Activated naive CD8-positive, alpha-beta T cell treated with anti-CD3 and anti-CD28 coated beads for 36 hours (primary cell): ENCODE results near the gene COL3A1. TPM values are rescaled to one million over a fixed set of nuclear protein-coding genes. Genes with fewer than 3 reads are reported as not detected.

ENCODE experiments used
- DNase-seq: peaks from one replicate; pipeline ENCODE4 v3.0.0; 2021
- H3K27ac Mint-ChIP-seq: one replicate; pipeline ENCODE4 v1.8.0; 2022; ENCODE audit warnings: mild to moderate bottlenecking, moderate library complexity, mixed read lengths
- H3K27me3 Mint-ChIP-seq: one replicate; pipeline ENCODE4 v1.8.0; 2022; ENCODE audit warnings: mild to moderate bottlenecking, mixed read lengths
- H3K36me3 Mint-ChIP-seq: one replicate; pipeline ENCODE4 v1.8.0; 2021; ENCODE audit warnings: mild to moderate bottlenecking, mixed read lengths
- H3K4me1 Mint-ChIP-seq: one replicate; pipeline ENCODE4 v1.8.0; 2021; ENCODE audit warnings: mixed read lengths
- H3K4me3 Mint-ChIP-seq: one replicate; pipeline ENCODE4 v1.8.0; 2022; ENCODE audit warnings: mild to moderate bottlenecking, moderate library complexity, mixed read lengths
- H3K9me3 Mint-ChIP-seq: one replicate; pipeline ENCODE4 v1.8.0; 2022; ENCODE audit warnings: mixed read lengths
- total RNA-seq, 2 experiments: library from RNA; stranded (reverse); gene quantifications; one replicate each; pipeline ENCODE4 v1.2.3, GENCODE V29; 2021

COL3A1 gene
- not detected for total RNA-seq

DNA sequence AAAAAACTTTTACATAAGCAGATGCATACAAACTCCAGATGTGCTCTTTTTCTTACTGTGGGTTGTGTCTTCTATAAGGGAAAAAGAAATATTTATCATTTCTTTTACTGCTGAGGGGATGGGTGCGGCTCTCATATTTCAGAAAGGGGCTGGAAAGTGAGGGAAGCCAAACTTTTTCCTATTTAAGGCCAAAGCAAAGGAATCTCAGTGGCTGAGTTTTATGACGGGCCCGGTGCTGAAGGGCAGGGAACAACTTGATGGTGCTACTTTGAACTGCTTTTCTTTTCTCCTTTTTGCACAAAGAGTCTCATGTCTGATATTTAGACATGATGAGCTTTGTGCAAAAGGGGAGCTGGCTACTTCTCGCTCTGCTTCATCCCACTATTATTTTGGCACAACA, at the start of gene COL3A1:
Gene COL3A1, plus strand, starts transcription at position 210 of the 400 bp plus-strand sequence. Its CDS starts 117 bp downstream, at position 327.
- Mint-ChIP-seq H3K4me3 (no peak within 1 kb of the TSS), H3K27ac (no peak within 1 kb of the TSS), H3K36me3 (no peaks in the 10 kb centered on the region), H3K9me3 (no peaks in the 10 kb centered on the region), H3K4me1 (peaks cover 17% of the 10 kb centered on the region), H3K27me3 (peaks cover 35% of the 10 kb centered on the region)
- no peak for DNase-seq

DNA sequence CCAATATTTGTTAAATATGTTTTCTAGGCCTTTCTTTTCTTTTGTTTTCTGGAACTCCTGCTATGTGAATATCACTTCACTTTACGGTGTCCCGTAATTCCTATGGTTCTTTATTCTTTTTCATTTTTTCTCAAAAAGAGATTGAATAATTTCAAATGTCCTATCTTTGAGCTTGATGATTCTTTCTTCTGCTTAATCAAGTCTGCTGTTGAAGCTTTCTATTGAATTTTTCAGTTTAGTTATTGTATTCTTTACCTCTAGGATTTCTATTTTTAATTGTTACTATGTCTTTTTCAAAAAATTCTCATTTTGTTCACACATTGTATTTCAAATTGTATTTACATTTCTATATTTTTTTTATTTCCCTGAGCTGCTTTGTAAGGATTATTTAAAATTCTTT, 45.5 kb upstream of the COL3A1 start:
- H3K36me3 Mint-ChIP-seq: no peaks in the 10 kb centered on the region
- H3K4me1 Mint-ChIP-seq: no peaks in the 10 kb centered on the region
- peaks cover 17% of the 10 kb centered on the region for H3K9me3 Mint-ChIP-seq
- no peak overlapping the region for H3K27ac Mint-ChIP-seq
- no peak for DNase-seq
- H3K4me3 Mint-ChIP-seq: no peak overlapping the region
- peaks cover 11% of the 10 kb centered on the region for H3K27me3 Mint-ChIP-seq

DNA sequence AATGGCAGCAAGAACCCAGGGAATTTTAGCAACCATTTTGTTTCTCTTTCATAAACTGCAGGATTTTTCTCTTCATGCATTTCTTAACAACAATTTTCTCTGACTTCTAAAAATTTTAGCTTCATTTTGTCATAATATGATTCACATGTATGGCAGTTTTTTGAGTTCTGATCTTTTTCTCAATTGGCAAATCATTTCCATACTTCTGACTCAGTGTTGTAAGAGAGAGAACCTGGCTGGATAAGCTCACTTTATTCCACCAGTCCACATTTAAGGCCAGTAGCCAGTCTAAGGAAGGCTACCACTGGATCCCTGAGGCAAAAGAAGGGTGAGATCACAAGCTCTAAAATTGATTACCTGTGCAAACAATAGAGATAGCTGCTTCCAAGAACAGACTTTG, 42.8 kb upstream of the COL3A1 start:
- Mint-ChIP-seq H3K4me1 (no peaks in the 10 kb centered on the region), H3K36me3 (no peaks in the 10 kb centered on the region), H3K27ac (no peak overlapping the region), H3K4me3 (no peak overlapping the region), H3K9me3 (peaks cover 16% of the 10 kb centered on the region), H3K27me3 (no peaks in the 10 kb centered on the region)
- no peak for DNase-seq

DNA sequence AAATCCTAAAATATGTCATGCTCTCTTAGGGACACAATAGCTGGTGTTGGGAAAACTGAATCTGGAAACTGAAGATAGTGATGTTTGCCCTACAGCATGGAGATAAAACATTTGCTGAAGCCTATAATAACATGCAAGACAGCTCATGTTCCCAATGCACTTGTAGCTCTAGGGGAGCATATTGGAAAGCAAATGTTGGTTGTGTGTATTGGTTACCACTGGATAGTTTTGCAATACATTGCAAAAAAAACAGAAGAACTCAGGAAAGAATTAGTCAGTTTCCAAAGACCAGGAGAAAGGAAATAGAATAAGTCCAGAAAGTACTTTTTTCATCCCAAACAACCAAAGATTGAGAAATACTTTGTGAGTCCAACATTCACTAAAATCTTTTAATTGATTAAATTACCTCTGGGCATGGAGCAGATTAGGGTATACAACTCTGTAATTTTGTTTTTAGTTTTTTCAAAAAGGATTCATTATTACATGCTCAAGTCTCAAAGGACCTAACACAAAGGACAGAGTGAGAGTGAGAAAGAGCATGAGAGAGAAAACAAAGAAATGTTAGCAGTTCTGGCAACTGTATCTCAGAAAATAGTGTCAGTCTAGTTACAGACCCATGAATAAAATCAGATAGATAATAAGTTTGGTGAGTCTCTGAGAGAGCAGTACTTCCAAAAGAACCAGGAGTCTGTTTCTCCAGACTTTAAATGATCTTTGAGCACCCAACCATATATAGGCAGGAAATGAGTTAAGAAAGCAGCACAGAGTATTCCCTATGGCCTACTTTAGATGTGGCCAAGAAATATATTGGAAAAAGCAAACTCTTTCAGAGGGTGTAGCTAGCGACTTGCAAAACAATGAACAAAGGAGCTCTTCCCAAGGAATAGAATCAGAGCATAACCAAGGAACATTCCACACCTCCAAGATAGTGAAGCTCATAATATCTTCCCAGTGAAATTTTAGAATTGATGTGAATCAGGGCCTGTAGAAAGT, 36.6 kb upstream of the COL3A1 start:
- Mint-ChIP-seq H3K9me3 (no peaks in the 10 kb centered on the region), H3K27ac (no peak overlapping the region), H3K36me3 (no peaks in the 10 kb centered on the region), H3K27me3 (no peaks in the 10 kb centered on the region), H3K4me3 (no peak overlapping the region), H3K4me1 (no peaks in the 10 kb centered on the region)
- DNase-seq: no peak

DNA sequence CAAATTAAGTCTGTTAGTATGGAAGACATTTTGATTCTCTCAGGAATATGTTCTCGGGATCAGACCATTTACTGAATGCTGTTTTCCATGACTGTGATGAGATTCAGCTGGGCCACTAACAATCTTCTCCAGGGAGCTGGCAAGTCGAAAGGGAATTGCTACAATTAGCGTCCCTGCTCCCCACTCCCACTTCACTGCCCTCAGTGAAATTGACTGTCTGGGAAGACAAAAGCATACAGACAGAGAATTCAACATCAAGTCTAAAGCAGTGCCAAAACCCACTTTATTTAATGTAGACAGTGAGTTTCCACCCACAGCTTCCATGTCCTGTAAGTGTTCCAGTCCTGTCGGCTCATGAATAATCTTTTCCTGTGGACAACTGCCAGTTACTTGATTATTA, 34.0 kb upstream of the COL3A1 start:
- Mint-ChIP-seq H3K9me3 (no peaks in the 10 kb centered on the region), H3K4me1 (no peaks in the 10 kb centered on the region)

DNA sequence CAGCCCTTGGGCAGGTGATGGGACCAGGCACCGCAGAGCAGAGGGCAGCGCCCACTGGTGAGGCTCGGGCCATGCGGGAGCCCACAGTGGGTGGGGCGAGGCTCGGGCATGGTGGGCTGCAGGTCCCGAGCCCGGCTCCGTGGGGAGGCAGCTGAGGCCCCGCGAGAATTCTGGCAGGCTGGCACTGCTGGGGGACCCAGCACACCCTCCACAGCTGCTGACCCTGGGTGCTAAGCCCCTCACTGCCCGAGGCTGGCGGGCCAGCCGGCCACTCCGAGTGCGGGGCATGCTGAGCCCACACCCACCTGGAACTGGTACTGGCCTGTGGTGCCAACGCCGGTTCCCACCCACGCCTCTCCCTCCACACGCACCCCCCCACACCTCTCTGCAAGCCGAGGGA, 29.7 kb upstream of the COL3A1 start:
- H3K36me3 Mint-ChIP-seq: no peaks in the 10 kb centered on the region

More for the DNA sequence above, 34.0 kb upstream of the COL3A1 start:
- no peaks in the 10 kb centered on the region for H3K27me3 Mint-ChIP-seq
- H3K4me3 Mint-ChIP-seq: no peak overlapping the region
- no peaks in the 10 kb centered on the region for H3K36me3 Mint-ChIP-seq
- DNase-seq: no peak
- no peak overlapping the region for H3K27ac Mint-ChIP-seq

DNA sequence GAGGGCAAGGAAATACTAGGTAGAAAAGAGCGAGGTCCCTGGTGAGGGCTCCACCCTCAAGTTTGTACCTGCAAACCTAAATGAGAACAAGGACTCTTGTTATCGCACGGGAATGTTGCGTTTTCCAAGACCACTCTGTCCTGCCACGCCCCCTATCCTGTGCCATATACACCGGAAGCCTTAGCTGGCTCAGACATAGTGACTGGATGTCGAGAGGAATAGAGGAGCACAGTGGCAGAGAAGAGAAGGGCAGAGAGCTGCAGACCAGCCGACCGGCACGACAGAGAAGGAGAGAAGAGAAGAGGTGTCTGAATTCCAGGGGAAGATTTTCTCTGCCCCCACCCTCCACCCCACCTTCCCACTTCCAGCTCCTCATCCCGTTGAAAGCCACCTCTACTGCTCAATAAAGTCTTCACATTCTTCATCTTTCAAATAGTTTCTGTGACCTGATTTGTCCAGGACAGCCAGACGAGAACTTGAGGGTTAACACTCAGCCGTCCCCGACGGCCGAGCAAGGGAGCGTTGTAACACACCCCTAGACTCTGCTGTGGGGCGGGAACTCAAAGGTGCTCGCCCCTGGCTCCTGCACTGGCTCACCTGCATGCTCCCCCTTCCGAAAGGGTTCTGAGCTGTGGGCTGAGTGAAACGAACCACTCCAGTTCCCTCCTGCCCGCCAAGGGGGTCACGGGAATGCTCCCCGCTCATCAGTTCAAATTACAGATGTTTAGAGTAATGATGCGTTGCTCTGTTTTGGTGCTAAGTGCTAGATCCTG, 24.9 kb upstream of the COL3A1 start:
- Mint-ChIP-seq H3K27me3 (no peaks in the 10 kb centered on the region), H3K4me1 (no peaks in the 10 kb centered on the region), H3K4me3 (no peak overlapping the region), H3K36me3 (no peaks in the 10 kb centered on the region), H3K9me3 (no peaks in the 10 kb centered on the region), H3K27ac (no peak overlapping the region)
- no peak for DNase-seq

More for the DNA sequence above, 29.7 kb upstream of the COL3A1 start:
- no peak overlapping the region for H3K27ac Mint-ChIP-seq
- H3K4me1 Mint-ChIP-seq: no peaks in the 10 kb centered on the region
- no peaks in the 10 kb centered on the region for H3K27me3 Mint-ChIP-seq
- no peak overlapping the region for H3K4me3 Mint-ChIP-seq
- no peak for DNase-seq
- H3K9me3 Mint-ChIP-seq: no peaks in the 10 kb centered on the region

DNA sequence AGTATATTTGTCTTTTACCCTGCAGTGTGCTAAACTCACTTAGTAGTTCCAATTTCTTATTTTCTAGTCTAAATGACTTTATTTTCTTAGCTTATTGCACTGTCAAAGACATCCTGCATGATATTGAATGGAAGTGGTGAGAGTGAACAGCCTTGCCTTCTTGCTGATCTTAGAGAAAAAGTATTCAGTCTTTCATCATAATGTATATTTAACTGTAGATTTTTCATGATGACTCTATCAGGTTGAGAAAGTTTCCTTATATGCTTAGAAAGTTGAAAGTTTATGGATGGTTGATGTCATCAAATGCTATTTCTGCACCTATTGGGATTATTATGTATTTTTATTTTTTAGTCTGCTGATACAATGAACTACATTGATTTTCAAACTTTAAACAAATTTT, 21.3 kb upstream of the COL3A1 start:
- DNase-seq: no peak
- peaks cover 8% of the 10 kb centered on the region for H3K27me3 Mint-ChIP-seq
- H3K36me3 Mint-ChIP-seq: no peaks in the 10 kb centered on the region
- H3K4me1 Mint-ChIP-seq: peaks cover 6% of the 10 kb centered on the region
- H3K9me3 Mint-ChIP-seq: no peaks in the 10 kb centered on the region
- no peak overlapping the region for H3K4me3 Mint-ChIP-seq
- no peak overlapping the region for H3K27ac Mint-ChIP-seq

DNA sequence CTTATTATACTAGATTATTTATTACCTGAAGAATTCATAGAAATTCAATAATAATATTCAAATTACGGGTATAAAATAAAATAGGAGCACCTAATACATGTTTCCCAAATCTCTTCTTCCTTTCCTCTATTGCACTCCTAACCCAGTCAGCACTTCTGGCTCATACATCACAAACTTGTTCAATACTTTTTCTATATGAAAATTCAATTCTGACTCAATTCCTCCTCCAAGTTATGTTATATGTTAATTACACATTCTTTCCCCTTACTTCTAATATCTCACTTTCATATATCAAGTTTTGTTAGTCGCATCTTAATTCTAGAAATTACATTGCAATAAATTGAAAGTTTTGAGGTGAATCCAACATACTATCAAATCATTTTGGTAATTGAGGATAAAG, 17.9 kb upstream of the COL3A1 start:
- Mint-ChIP-seq H3K36me3 (no peaks in the 10 kb centered on the region), H3K9me3 (peaks cover 5% of the 10 kb centered on the region), H3K27me3 (peaks cover 8% of the 10 kb centered on the region), H3K4me3 (no peak overlapping the region), H3K4me1 (peaks cover 11% of the 10 kb centered on the region), H3K27ac (no peak overlapping the region)
- no peak for DNase-seq

DNA sequence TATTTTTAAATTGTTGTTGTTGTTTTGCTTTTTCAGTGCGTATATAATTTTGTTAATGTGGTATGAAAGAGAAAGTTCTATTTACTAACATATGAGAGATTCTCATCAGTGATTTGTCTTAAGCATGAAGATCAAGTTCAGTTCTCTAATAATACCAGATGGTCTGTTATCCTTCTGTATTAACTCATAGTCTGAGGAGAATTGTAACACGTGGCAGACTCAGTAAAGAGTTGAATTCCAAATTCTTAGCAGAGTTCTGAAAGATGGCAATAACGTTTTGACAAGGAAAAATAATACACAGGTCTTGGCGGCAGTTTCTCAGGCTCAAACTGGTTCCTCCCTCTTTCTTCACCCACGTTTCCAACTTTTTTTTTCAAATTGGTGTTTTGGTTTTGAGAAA, 17.2 kb upstream of the COL3A1 start:
- DNase-seq: no peak
- Mint-ChIP-seq H3K4me1 (peaks cover 11% of the 10 kb centered on the region), H3K27me3 (peaks cover 13% of the 10 kb centered on the region), H3K4me3 (no peak overlapping the region), H3K36me3 (no peaks in the 10 kb centered on the region), H3K9me3 (peaks cover 8% of the 10 kb centered on the region), H3K27ac (peak overlapping the region; percentile 36)

DNA sequence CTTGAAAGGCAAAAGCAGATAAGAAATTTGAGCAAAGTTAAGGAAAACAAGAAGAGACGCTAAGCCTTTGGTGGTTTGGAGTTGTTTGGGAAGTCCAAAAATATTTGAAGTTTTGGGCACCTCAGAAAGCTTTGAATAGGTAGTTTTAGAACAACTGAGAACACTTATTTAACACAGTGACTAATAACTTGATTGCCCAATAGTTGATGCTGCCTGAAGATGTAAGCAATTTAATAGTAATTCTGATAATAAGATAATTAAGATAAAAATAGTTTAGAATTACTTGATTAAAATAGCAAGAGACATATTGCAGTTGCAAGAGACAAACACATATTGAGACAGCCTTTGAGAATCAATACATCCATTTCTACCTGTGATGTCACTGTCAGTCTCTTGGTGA, 16.5 kb upstream of the COL3A1 start:
- no peak for DNase-seq
- no peak overlapping the region for H3K4me3 Mint-ChIP-seq
- peaks cover 11% of the 10 kb centered on the region for H3K4me1 Mint-ChIP-seq
- H3K27ac Mint-ChIP-seq: no peak overlapping the region
- H3K27me3 Mint-ChIP-seq: peaks cover 13% of the 10 kb centered on the region
- H3K9me3 Mint-ChIP-seq: peaks cover 8% of the 10 kb centered on the region
- no peaks in the 10 kb centered on the region for H3K36me3 Mint-ChIP-seq

DNA sequence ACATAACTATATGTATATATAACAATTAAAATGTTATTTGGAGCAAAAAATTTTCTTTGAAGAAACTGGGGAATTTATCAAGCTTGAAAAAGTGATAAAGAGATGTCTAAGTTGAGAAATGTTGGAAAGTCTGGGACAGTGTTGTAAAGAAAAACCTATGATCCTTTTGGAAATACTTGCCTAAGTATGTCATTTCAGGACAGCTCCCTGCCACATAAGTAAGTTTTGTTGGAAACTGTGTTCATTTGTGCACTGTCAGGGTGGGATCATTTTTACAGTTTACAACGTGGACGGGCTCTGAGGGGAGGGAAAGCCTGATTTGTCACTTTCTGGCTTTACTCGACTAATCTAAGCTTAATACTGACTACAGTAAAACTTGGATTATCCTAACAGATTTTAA, 10.4 kb upstream of the COL3A1 start:
- DNase-seq: no peak
- H3K27ac Mint-ChIP-seq: no peak overlapping the region
- no peaks in the 10 kb centered on the region for H3K4me1 Mint-ChIP-seq
- no peak overlapping the region for H3K4me3 Mint-ChIP-seq
- H3K27me3 Mint-ChIP-seq: peaks cover 17% of the 10 kb centered on the region
- H3K9me3 Mint-ChIP-seq: peaks cover 4% of the 10 kb centered on the region
- no peaks in the 10 kb centered on the region for H3K36me3 Mint-ChIP-seq

DNA sequence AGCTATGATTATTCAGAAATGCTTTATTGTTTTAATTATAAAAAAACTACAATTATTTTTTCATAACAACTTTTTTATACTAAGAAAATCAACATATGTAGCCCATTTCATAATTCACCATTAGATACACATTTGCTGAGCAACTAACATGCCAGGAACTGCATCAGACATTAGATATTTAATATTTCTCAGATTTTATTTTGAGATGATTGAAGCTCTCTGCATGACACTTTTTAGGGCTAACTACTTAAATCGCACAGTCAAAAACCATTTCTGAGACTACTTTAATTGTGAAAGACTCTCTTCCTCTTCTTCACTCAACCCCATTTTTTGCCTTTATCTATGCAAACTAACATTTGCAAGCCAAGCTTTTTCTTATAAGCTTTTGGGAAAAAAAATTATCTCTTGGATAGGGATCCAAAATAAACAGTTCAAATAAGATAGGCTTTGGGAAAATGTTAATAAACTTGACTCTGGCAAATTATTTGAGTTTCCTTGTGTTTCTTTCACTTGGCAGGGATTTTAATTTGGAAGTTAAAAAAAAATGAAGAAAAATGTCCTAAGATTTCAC, 9.1 kb upstream of the COL3A1 start:
- Mint-ChIP-seq H3K4me3 (no peak overlapping the region), H3K4me1 (no peaks in the 10 kb centered on the region), H3K9me3 (peaks cover 3% of the 10 kb centered on the region), H3K27ac (no peak overlapping the region), H3K27me3 (peaks cover 17% of the 10 kb centered on the region), H3K36me3 (no peaks in the 10 kb centered on the region)
- DNase-seq: no peak

DNA sequence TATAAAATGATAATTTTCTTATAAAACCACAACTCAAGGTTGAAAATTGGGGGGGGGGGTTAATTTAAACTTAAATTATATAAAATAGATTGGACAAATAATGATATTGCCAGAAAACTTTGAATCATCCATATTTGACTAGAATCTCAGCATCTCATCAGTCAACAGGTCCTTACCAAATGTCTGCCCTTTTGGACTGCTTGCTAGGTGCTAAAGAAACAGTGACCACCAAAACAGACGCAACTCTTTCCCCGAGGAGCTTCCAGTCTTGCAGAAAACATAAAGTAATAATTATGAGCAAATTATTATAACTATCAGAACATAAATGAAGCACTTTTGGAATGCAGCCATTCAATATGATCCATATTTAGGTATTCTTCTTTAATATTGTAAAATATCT, 8.6 kb upstream of the COL3A1 start:
- Mint-ChIP-seq H3K36me3 (no peaks in the 10 kb centered on the region), H3K27me3 (peaks cover 17% of the 10 kb centered on the region), H3K4me1 (no peaks in the 10 kb centered on the region), H3K4me3 (no peak overlapping the region), H3K9me3 (peaks cover 3% of the 10 kb centered on the region), H3K27ac (no peak overlapping the region)
- DNase-seq: no peak

DNA sequence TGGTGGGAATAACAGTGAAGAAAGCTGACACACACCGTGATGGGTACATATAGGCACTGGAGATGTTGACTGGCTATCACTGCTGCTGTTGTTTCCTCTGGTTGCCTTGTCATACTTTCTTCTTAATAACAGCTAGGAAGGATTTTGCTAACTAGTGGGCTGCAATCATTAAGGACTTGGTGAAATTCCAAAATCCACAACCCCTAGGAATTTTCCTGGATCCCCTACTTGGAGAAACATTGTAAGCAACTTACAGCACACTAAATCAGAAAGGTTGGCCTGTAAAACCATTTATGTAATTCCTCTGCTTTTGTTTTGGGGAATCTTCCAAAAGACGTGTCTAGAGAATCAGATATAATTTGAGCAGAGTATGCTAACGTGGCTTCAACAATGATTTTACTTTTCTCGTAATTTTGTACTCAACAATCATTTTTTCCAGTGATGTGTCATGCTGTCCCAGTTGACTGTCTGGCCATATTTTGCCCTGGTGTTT, 8.0 kb upstream of the COL3A1 start:
- no peak overlapping the region for H3K4me3 Mint-ChIP-seq
- no peaks in the 10 kb centered on the region for H3K4me1 Mint-ChIP-seq
- H3K27ac Mint-ChIP-seq: no peak overlapping the region
- no peak for DNase-seq
- H3K36me3 Mint-ChIP-seq: no peaks in the 10 kb centered on the region
- peaks cover 3% of the 10 kb centered on the region for H3K9me3 Mint-ChIP-seq
- peaks cover 17% of the 10 kb centered on the region for H3K27me3 Mint-ChIP-seq
